SK-N-SH treated with all-trans-retinoic acid at 6 μM for 48 hours (cell line): ENCODE results near the gene UGT1A8.

Experiments used
- ATAC-seq: fragments of 200-7000 bp; cut with Tn5 transposase; 3 replicates; pipeline ENCODE4 v1.9.1; 2020; ENCODE audit warnings: mild to moderate bottlenecking, moderate library complexity
- ARNTL ChIP-seq: fragments of 450-650 bp; formaldehyde crosslinking; IDR thresholded peaks from 2 replicates; pipeline ENCODE4 v1.5.0; 2020; ENCODE audit warnings: low read depth, mild to moderate bottlenecking, moderate library complexity, borderline replicate concordance
- BACH2 ChIP-seq: fragments of 250-450 bp; sonication (Bioruptor Pico); IDR thresholded peaks from 2 replicates; pipeline ENCODE4 v1.9.0; 2021; ENCODE audit warnings: mild to moderate bottlenecking, borderline replicate concordance
- ESRRG ChIP-seq: fragments of 250-450 bp; sonication (Bioruptor Pico); IDR thresholded peaks from 2 replicates; pipeline ENCODE4 v1.6.1; 2021; ENCODE audit warnings: mild to moderate bottlenecking
- GLIS3 ChIP-seq: fragments of 250-450 bp; sonication (Bioruptor Pico); IDR thresholded peaks from 2 replicates; pipeline ENCODE4 v1.5.0; 2020; ENCODE audit warnings: mild to moderate bottlenecking, moderate library complexity
- ISL1 ChIP-seq: fragments of 250-450 bp; sonication (Bioruptor Pico); IDR thresholded peaks from 2 replicates; pipeline ENCODE4 v2.1.2; 2022; ENCODE audit warnings: mild to moderate bottlenecking, moderate library complexity
- OSR1 ChIP-seq: fragments of 250-450 bp; sonication (Bioruptor Pico); IDR thresholded peaks from 2 replicates; pipeline ENCODE4 v1.8.0; 2022; ENCODE audit warnings: moderate library complexity, mild to moderate bottlenecking, inconsistent platforms
- PPARA ChIP-seq: fragments of 250-450 bp; sonication (Bioruptor Pico); IDR thresholded peaks from 2 replicates; pipeline ENCODE4 v1.5.0; 2020; ENCODE audit warnings: mild to moderate bottlenecking, borderline replicate concordance
- RARB ChIP-seq: fragments of 250-450 bp; sonication (Bioruptor Pico); IDR thresholded peaks from 2 replicates; pipeline ENCODE4 v1.8.0; 2021; ENCODE audit warnings: mild to moderate bottlenecking, moderate library complexity
- TCF4 ChIP-seq: fragments of 250-450 bp; sonication (Bioruptor Pico); IDR thresholded peaks from 2 replicates; pipeline ENCODE4 v1.8.0; 2021; ENCODE audit warnings: mild to moderate bottlenecking, moderate library complexity, borderline replicate concordance
- TOX ChIP-seq: fragments of 250-450 bp; sonication (Bioruptor Pico); IDR thresholded peaks from 2 replicates; pipeline ENCODE4 v1.8.0; 2021; ENCODE audit warnings: mild to moderate bottlenecking, moderate library complexity, borderline replicate concordance
- ZC3H10 ChIP-seq: fragments of 250-450 bp; sonication (Bioruptor Pico); IDR thresholded peaks from 2 replicates; pipeline ENCODE4 v1.5.1; 2021; ENCODE audit warnings: mild to moderate bottlenecking, moderate library complexity
- ZFP3 ChIP-seq: fragments of 250-450 bp; sonication (Bioruptor Pico); IDR thresholded peaks from 2 replicates; pipeline ENCODE4 v1.5.0; 2020; ENCODE audit warnings: mild to moderate bottlenecking, moderate library complexity
- ZNF565 ChIP-seq: fragments of 450-650 bp; formaldehyde crosslinking; conservative IDR thresholded peaks from 2 replicates; pipeline ENCODE4 v1.5.0; 2020; ENCODE audit warnings: low read depth, mild to moderate bottlenecking, moderate library complexity
- ZNF70 ChIP-seq: fragments of 450-650 bp; formaldehyde crosslinking; IDR thresholded peaks from 2 replicates; pipeline ENCODE4 v1.5.0; 2020; ENCODE audit warnings: mild to moderate bottlenecking, moderate library complexity
- ZNF8 ChIP-seq: fragments of 450-650 bp; formaldehyde crosslinking; IDR thresholded peaks from 2 replicates; pipeline ENCODE4 v1.5.0; 2020; ENCODE audit warnings: mild to moderate bottlenecking, moderate library complexity
- TF ChIP-seq, protein P1 (sequence below): fragments of 250-450 bp; sonication (Bioruptor Pico); IDR thresholded peaks from 2 replicates; pipeline ENCODE4 v1.5.1; 2020; ENCODE audit warnings: low read depth, mild to moderate bottlenecking, moderate library complexity
- TF ChIP-seq, protein P2 (sequence below): fragments of 250-450 bp; sonication (Bioruptor Pico); IDR thresholded peaks from 2 replicates; pipeline ENCODE4 v1.8.0; 2021; ENCODE audit warnings: low read depth, mild to moderate bottlenecking, moderate library complexity, borderline replicate concordance
- TF ChIP-seq, protein P3 (sequence below): fragments of 250-450 bp; sonication (Bioruptor Pico); IDR thresholded peaks from 2 replicates; pipeline ENCODE4 v1.5.1; 2021; ENCODE audit warnings: mild to moderate bottlenecking, moderate library complexity
- TF ChIP-seq, protein P4 (sequence below): fragments of 250-450 bp; sonication (Bioruptor Pico); IDR thresholded peaks from 2 replicates; pipeline ENCODE4 v1.5.0; 2020; ENCODE audit warnings: mild to moderate bottlenecking, moderate library complexity
- TF ChIP-seq, protein P5 (sequence below): fragments of 250-450 bp; sonication (Bioruptor Pico); IDR thresholded peaks from 2 replicates; pipeline ENCODE4 v1.8.0; 2020; ENCODE audit warnings: mild to moderate bottlenecking, moderate library complexity, borderline replicate concordance

Gene UGT1A8

DNA sequence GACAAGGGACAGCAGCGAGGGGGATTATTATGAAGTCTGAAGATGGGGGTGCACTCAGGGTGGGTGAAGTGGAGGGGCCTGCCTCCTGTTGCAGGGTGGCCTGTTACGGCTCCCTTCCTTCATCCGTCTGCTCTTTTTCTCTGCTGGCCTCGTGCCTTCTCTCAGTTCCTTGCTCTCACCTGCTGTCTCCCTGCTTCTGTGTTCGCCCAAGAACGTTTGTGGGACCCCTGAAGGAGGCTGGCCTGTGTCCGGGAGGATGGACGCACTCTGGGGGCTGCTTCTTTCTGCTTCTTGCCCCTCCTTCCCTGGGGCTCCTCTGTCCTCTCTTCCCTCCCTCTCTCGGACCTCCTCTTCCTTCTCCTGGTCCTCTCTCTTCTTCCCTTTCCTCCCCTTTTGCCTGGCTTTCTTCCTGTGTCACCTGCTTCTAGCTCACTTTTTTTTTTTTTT lies 174.5 kb downstream of the UGT1A8 start:
- TF ChIP-seq ZNF70 (CRISPR knock-in tag) (no peak), OSR1 (no peak), ARNTL (CRISPR knock-in tag) (no peak), BACH2 (CRISPR knock-in tag) (no peak), TCF4 (CRISPR knock-in tag) (no peak), ISL1 (CRISPR knock-in tag) (no peak), TOX (no peak), ESRRG (CRISPR knock-in tag) (no peak), ZFP3 (CRISPR knock-in tag) (no peak), ZC3H10 (CRISPR knock-in tag) (no peak), RARB (CRISPR knock-in tag) (no peak), PPARA (CRISPR knock-in tag) (no peak), GLIS3 (CRISPR knock-in tag) (no peak), ZNF565 (CRISPR knock-in tag) (no peak)
- TF ChIP-seq, protein P1, sequence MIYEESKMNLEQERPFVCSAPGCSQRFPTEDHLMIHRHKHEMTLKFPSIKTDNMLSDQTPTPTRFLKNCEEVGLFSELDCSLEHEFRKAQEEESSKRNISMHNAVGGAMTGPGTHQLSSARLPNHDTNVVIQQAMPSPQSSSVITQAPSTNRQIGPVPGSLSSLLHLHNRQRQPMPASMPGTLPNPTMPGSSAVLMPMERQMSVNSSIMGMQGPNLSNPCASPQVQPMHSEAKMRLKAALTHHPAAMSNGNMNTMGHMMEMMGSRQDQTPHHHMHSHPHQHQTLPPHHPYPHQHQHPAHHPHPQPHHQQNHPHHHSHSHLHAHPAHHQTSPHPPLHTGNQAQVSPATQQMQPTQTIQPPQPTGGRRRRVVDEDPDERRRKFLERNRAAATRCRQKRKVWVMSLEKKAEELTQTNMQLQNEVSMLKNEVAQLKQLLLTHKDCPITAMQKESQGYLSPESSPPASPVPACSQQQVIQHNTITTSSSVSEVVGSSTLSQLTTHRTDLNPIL (CRISPR knock-in tag) = no peak
- TF ChIP-seq, protein P2, sequence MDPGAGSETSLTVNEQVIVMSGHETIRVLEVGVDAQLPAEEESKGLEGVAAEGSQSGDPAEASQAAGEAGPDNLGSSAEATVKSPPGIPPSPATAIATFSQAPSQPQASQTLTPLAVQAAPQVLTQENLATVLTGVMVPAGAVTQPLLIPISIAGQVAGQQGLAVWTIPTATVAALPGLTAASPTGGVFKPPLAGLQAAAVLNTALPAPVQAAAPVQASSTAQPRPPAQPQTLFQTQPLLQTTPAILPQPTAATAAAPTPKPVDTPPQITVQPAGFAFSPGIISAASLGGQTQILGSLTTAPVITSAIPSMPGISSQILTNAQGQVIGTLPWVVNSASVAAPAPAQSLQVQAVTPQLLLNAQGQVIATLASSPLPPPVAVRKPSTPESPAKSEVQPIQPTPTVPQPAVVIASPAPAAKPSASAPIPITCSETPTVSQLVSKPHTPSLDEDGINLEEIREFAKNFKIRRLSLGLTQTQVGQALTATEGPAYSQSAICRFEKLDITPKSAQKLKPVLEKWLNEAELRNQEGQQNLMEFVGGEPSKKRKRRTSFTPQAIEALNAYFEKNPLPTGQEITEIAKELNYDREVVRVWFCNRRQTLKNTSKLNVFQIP (CRISPR knock-in tag) = no peak
- TF ChIP-seq, protein P3, sequence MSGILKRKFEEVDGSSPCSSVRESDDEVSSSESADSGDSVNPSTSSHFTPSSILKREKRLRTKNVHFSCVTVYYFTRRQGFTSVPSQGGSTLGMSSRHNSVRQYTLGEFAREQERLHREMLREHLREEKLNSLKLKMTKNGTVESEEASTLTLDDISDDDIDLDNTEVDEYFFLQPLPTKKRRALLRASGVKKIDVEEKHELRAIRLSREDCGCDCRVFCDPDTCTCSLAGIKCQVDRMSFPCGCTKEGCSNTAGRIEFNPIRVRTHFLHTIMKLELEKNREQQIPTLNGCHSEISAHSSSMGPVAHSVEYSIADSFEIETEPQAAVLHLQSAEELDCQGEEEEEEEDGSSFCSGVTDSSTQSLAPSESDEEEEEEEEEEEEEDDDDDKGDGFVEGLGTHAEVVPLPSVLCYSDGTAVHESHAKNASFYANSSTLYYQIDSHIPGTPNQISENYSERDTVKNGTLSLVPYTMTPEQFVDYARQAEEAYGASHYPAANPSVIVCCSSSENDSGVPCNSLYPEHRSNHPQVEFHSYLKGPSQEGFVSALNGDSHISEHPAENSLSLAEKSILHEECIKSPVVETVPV = no peak
- TF ChIP-seq, protein P4, sequence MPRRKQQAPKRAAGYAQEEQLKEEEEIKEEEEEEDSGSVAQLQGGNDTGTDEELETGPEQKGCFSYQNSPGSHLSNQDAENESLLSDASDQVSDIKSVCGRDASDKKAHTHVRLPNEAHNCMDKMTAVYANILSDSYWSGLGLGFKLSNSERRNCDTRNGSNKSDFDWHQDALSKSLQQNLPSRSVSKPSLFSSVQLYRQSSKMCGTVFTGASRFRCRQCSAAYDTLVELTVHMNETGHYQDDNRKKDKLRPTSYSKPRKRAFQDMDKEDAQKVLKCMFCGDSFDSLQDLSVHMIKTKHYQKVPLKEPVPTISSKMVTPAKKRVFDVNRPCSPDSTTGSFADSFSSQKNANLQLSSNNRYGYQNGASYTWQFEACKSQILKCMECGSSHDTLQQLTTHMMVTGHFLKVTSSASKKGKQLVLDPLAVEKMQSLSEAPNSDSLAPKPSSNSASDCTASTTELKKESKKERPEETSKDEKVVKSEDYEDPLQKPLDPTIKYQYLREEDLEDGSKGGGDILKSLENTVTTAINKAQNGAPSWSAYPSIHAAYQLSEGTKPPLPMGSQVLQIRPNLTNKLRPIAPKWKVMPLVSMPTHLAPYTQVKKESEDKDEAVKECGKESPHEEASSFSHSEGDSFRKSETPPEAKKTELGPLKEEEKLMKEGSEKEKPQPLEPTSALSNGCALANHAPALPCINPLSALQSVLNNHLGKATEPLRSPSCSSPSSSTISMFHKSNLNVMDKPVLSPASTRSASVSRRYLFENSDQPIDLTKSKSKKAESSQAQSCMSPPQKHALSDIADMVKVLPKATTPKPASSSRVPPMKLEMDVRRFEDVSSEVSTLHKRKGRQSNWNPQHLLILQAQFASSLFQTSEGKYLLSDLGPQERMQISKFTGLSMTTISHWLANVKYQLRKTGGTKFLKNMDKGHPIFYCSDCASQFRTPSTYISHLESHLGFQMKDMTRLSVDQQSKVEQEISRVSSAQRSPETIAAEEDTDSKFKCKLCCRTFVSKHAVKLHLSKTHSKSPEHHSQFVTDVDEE (CRISPR knock-in tag) = no peak

DNA sequence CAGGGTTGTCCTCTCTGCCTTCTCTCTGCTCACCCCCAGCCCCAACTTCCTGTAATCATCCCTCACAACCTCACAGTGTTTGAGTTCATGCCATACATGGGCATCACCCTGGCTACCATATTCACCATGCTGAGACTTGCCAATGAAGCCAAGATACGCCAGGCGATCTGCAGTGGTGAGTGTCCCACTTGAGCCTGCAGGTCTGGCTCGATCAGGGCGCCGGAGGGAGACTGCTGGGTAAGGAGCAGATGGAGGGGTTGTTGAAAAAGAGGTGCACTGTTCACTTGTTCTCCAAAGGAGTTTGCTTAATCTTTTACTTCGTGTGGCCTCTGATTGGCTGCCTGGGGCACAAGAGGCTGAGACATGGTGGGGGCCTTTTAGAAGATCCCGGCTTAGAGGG lies 175.3 kb downstream of the UGT1A8 start:
- no peak for ATAC-seq
- no peak for TF ChIP-seq TOX

More for the DNA sequence above, 174.5 kb downstream of the UGT1A8 start:
- no peak for ATAC-seq

DNA sequence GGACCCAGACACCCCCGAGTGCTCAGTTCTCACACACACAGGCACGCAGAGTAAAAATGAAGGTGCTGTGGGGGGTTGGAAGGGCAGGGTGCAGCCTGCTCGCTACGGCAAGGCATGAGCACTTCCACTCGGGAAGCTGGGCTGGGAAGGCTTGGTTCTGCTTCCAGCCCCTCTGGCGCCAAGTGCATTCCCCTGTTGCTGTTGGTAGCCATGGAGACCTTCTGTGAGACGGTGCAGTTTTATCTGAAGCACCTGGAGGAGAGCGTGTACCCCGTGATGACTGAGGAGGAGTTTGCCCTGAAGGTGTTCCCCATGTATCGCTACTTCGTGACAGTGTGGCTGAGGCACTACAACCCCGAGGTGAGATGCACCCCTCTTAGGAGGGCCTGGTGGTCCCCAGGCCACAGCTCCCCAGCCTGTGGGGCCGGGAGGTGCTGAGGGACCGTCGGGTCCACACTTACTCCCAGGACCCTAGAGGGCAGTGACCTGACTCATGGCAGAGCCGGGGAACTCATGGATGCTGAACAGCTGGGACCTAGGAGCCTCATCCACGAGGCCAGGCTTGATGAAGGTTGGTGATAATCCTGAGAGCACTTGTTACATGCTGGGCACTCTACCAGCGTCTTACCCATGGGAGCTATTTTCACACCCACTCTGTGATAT lies 176.2 kb downstream of the UGT1A8 start:
- no peak for ATAC-seq
- TF ChIP-seq ZFP3 (CRISPR knock-in tag) (no peak), ZC3H10 (CRISPR knock-in tag) (no peak)

DNA sequence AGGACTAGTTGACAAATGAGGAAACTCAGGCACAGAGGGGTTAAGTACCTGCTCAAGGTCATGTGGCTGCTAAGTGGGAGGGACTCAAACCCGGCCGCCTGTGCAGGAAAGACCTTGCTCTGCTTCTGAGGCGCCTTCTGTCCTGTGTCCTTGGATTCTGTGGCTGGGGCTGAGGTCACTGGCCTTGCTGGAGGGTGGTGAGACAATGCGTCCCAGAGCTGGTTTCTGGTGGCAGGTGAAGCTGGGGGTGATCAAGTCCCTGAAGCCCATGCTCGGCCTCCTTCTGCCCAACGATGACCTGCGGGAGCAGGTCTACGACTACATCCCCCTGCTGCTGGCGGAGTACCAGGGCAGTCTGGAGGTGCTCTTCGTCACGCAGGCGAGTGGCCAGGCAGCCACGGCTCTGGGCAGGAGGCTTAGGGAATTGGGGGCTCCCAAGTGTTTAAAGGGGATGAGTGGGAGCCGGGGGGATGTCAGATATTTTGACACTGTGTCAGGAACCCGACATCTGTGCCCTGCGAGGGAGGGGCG lies 176.8 kb downstream of the UGT1A8 start:
- ATAC-seq = no peak

More for the DNA sequence above, 176.8 kb downstream of the UGT1A8 start:
- TF ChIP-seq TOX = no peak
- no peak for TF ChIP-seq ZNF8 (CRISPR knock-in tag)
- TF ChIP-seq, protein P5, sequence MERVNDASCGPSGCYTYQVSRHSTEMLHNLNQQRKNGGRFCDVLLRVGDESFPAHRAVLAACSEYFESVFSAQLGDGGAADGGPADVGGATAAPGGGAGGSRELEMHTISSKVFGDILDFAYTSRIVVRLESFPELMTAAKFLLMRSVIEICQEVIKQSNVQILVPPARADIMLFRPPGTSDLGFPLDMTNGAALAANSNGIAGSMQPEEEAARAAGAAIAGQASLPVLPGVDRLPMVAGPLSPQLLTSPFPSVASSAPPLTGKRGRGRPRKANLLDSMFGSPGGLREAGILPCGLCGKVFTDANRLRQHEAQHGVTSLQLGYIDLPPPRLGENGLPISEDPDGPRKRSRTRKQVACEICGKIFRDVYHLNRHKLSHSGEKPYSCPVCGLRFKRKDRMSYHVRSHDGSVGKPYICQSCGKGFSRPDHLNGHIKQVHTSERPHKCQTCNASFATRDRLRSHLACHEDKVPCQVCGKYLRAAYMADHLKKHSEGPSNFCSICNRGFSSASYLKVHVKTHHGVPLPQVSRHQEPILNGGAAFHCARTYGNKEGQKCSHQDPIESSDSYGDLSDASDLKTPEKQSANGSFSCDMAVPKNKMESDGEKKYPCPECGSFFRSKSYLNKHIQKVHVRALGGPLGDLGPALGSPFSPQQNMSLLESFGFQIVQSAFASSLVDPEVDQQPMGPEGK (CRISPR knock-in tag) = no peak
- TF ChIP-seq BACH2 (CRISPR knock-in tag) = no peak
- TF ChIP-seq TCF4 (CRISPR knock-in tag) = no peak
- TF ChIP-seq ISL1 (CRISPR knock-in tag) = no peak
- TF ChIP-seq, protein P2 (CRISPR knock-in tag) = no peak
- no peak for TF ChIP-seq PPARA (CRISPR knock-in tag)
- no peak for TF ChIP-seq OSR1
- TF ChIP-seq GLIS3 (CRISPR knock-in tag) = no peak
- TF ChIP-seq, protein P3 = no peak
